Right lobe of liver (tissue), 4 donors: ENCODE data around the gene IL36G.

Source experiments
- CTCF ChIP-seq, 4 donors: fragments of 200-600 bp in 3 of 4; fragments of 450-650 bp in 1 of 4; IDR thresholded peaks; one replicate each; pipeline versions ENCODE4 v1.5.1 to v1.8.0; 2016 to 2022; ENCODE audit warnings: antibody characterized with exemption in 4 of 4, mild to moderate bottlenecking in 2 of 4
- POLR2A ChIP-seq: fragments of 450-650 bp; IDR thresholded peaks from one replicate; pipeline ENCODE4 v1.6.1; 2017; ENCODE audit warnings: antibody characterized with exemption, mild to moderate bottlenecking
- donor health status: DM: no; HTN: no; CAD: no.
- donor health status: DM: no; HTN: no; CAD: no.
- donor health status: DM: no; HTN: yes; CAD: no.

- no peak for TF ChIP-seq CTCF (IDR thresholded peaks at IDR 0.05)
- no peak for TF ChIP-seq POLR2A
Measured at GRCh38 chr2:113009622-113010021, 31.8 kb downstream of the IL36G start.
